K562 treated with DMSO at 1 percent for 24 hours (cell line): ENCODE measurements around the gene OR4K2. TPM values are rescaled to one million over a fixed set of nuclear protein-coding genes. Genes with fewer than 3 reads are reported as not detected.

Source experiments
- total RNA-seq: library from RNA; unstranded; fragments of 300-600 nt; gene quantifications from 2 replicates; pipeline ENCODE4 v1.2.3, GENCODE V29; 2022; ENCODE audit warnings: low read depth; ENCODE audit not compliant: insufficient read depth

OR4K2 gene, protein sequence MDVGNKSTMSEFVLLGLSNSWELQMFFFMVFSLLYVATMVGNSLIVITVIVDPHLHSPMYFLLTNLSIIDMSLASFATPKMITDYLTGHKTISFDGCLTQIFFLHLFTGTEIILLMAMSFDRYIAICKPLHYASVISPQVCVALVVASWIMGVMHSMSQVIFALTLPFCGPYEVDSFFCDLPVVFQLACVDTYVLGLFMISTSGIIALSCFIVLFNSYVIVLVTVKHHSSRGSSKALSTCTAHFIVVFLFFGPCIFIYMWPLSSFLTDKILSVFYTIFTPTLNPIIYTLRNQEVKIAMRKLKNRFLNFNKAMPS
- not detected in 2 replicates for total RNA-seq

GRCh38 chr14:19874842-19875241 is at the start of gene OR4K2:
Gene OR4K2 (plus strand): TSS chr14:19875142. CDS start chr14:19876268, 1,126 bp downstream.

GRCh38 chr14:19920021-19920657 is 45.2 kb downstream of the OR4K2 start, which contains the start of gene OR4K5:
Gene OR4K5 (plus strand): TSS chr14:19920607. CDS start chr14:19920607, 0 bp downstream.

DNA sequence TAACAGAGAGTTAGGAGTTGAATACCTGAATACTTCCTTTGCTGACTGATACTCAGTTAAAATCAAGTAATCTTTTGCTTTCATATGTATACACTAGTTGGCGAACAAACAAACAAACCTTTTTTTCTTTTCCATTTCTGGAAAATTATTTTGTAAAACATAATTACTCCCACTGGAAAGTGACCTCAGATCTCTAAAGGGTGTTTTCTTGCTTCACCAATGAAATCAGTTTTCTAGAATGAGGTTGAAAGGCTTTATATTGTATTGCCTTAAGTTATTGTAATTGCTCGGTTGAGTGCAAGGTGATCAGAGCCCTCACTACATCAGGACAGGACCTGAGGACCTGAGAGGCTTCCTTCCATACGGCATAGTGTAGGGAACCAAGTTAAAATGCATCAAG is 55.7 kb downstream of the OR4K2 start, which contains the start of gene OR4K1:
Gene OR4K1, plus strand, starts transcription at position 301 of the 400 bp plus-strand sequence. CDS start 4,750 bp downstream, outside the sequence.

Other genes starting within 250 kb of the OR4K2 start
- gene OR11H2, start 161.3 kb upstream of the OR4K2 start, total RNA-seq = not detected in 2 replicates
- not detected in 2 replicates for gene OR4Q3, start 131.6 kb upstream of the OR4K2 start, total RNA-seq
- gene OR4M1, start 101.6 kb upstream of the OR4K2 start, total RNA-seq = not detected in 2 replicates
- not detected in 2 replicates for gene OR4N2, start 71.4 kb upstream of the OR4K2 start, total RNA-seq
- gene OR4K5, start 45.5 kb downstream of the OR4K2 start, total RNA-seq = not detected in 2 replicates
- not detected in 2 replicates for gene OR4K1, start 55.8 kb downstream of the OR4K2 start, total RNA-seq
- not detected in 2 replicates for gene OR4K15, start 100.4 kb downstream of the OR4K2 start, total RNA-seq
- not detected in 2 replicates for gene OR4Q2, start 127.0 kb downstream of the OR4K2 start, total RNA-seq
- gene OR4K14, start 144.2 kb downstream of the OR4K2 start, total RNA-seq = not detected in 2 replicates
- gene OR4K13, start 160.9 kb downstream of the OR4K2 start, total RNA-seq = not detected in 2 replicates
- not detected in 2 replicates for gene OR4L1, start 184.9 kb downstream of the OR4K2 start, total RNA-seq
- not detected in 2 replicates for gene OR4K17, start 235.6 kb downstream of the OR4K2 start, total RNA-seq